ENCODE measurements around the gene DLG1.

DNA sequence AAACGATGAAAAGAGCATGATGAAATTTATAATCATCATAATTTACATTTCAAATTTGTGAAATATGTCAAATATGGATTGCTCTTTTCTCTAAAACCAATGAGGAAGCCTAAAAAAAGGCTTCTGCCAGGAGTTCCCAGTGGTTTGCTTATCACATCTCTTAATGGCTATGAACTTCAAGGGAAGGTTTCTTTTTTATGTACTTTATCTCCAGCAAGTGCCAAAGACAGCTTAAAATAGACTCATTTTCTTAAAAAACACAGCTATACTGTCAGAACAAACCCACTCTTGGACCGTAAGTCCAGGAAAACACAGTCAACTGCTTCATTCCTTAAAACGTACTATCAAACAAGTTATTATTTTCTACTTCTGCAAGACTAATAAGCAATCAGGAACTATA is 80.2 kb downstream of the DLG1 start:
- TF ChIP-seq, protein P1, sequence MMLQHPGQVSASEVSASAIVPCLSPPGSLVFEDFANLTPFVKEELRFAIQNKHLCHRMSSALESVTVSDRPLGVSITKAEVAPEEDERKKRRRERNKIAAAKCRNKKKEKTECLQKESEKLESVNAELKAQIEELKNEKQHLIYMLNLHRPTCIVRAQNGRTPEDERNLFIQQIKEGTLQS (IDR thresholded peaks at IDR 0.05) = no peak
- no peak for TF ChIP-seq TAF1 (conservative IDR thresholded peaks at IDR 0.05)

Measured in liver (tissue), 1 donor.